ENCODE measurements around the gene SLC25A48.
"Not testable (repeated sequence)": the region's sequence is repeated elsewhere in the genome, so short reads cannot be mapped to it uniquely, and the experiment has no call there.

SLC25A48 gene

DNA sequence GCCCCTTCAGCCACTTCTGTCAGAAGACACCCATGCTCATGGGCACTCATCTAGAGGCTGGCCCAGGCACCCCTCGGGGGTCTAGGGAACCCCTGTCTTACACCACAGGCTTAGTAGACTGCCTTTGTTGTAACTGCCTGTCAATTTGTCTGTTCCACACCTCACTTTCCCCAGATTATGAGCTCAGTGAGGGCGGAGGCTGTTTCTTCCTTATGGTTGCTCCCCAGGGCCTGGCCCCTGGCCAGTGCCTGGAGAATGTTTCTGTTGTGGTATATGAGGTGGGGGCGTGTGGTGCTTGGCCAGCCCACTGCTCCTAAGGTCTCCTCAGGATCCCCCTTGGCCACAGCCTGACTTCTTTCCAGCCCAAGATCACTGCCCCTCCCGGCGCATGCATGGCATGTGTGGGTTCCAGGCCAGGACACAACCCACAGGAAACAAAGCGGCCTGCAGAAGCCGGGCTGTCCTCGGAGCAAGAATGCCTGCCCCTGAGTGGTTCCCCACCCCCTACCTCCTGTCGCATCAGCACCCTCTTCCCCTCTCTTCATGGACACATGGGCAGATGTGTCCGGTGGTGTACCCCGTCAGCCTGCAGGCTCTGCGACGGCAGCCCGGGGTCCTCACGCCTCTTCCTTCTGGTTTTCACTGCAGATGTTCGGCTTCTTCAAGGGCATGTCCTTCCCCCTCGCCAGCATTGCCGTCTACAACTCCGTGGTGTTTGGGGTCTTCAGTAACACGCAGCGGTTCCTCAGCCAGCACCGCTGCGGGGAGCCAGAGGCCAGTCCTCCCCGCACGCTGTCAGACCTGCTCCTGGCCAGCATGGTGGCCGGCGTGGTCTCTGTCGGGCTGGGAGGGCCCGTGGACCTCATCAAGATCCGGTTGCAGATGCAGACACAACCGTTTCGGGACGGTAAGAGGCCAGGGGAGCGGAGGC lies 17.7 kb downstream of the SLC25A48 start:
- H3K27ac ChIP-seq, result no peak overlapping the region
- TF ChIP-seq, protein P1, sequence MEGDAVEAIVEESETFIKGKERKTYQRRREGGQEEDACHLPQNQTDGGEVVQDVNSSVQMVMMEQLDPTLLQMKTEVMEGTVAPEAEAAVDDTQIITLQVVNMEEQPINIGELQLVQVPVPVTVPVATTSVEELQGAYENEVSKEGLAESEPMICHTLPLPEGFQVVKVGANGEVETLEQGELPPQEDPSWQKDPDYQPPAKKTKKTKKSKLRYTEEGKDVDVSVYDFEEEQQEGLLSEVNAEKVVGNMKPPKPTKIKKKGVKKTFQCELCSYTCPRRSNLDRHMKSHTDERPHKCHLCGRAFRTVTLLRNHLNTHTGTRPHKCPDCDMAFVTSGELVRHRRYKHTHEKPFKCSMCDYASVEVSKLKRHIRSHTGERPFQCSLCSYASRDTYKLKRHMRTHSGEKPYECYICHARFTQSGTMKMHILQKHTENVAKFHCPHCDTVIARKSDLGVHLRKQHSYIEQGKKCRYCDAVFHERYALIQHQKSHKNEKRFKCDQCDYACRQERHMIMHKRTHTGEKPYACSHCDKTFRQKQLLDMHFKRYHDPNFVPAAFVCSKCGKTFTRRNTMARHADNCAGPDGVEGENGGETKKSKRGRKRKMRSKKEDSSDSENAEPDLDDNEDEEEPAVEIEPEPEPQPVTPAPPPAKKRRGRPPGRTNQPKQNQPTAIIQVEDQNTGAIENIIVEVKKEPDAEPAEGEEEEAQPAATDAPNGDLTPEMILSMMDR (IDR thresholded peaks at IDR 0.05; ENCODE audit: low read depth, low read length), result no peak
- no peaks in the 10 kb centered on the region for H3K36me3 ChIP-seq
- DNase-seq, result no peak
- peaks cover 66% of the 10 kb centered on the region for H3K27me3 ChIP-seq (ENCODE audit: insufficient read depth, low read depth, severe bottlenecking)
- no peaks in the 10 kb centered on the region for H3K9me3 ChIP-seq (ENCODE audit: severe bottlenecking)
- no peak overlapping the region for H3K4me3 ChIP-seq (ENCODE audit: low read depth, low read length)

DNA sequence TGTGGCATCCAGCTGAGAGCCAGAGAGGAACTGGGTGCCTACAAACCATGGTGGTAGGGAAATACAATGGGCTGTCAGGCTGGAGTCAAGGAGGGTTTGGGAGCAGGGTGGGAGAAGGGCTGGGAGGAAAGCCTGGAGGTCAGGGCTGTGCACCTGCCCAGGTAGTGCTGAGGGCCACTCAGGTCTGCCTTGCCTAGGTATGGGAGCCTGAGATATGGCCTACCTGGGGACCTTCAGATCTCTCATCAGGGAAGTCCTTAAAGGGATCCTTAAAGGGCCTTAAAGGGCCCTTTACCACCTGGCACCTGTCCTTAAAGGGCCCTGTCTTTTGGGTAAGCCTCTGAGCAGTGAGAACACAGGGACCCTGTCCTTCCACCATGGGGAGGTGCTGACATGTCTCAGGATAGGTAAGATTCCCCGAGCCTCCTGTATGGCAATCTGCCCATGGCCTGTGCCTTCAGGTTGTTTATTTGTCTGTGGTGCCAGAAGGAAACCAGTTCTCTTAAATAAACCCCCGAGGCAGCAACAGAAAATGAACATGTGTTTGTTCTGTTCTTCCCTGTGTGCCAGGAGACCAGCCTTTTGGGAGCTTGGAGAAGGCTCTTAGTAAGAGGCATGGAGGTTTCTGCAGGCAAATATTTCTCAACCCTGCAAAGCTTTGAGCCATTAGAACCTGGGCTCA lies 23.3 kb downstream of the SLC25A48 start:
- H3K27me3 ChIP-seq (ENCODE audit: insufficient read depth, low read depth, severe bottlenecking), result peaks cover 45% of the 10 kb centered on the region
- peaks cover 6% of the 10 kb centered on the region for H3K9me3 ChIP-seq (ENCODE audit: severe bottlenecking)
- TF ChIP-seq, protein P1 (IDR thresholded peaks at IDR 0.05; ENCODE audit: low read depth, low read length), result no peak
- H3K36me3 ChIP-seq, result no peaks in the 10 kb centered on the region
- no peak for DNase-seq
- no peak overlapping the region for H3K27ac ChIP-seq
- no peak overlapping the region for H3K4me3 ChIP-seq (ENCODE audit: low read depth, low read length)

DNA sequence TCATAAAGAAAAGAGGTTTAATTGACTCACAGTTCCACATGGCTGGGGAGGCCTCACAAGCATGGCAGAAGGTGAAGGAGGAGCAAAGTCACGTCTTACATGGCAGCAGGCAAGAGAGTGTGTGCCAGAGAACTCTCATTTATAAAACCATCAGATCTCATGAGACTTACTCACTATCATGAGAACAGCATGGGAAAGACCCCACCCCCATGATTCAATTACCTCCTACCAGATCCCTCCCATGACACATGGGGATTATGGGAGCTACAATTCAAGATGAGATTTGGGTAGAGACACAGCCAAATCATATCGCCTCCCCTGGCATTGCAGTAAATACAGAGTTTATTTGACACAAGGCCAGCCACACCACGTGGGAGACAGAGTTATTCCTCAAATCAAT lies 24.7 kb downstream of the SLC25A48 start:
- H3K4me3 ChIP-seq (ENCODE audit: low read depth, low read length); H3K9me3 ChIP-seq (ENCODE audit: severe bottlenecking); H3K27ac ChIP-seq; H3K36me3 ChIP-seq; DNase-seq: not testable (repeated sequence)
- peaks cover 36% of the 10 kb centered on the region for H3K27me3 ChIP-seq (ENCODE audit: insufficient read depth, low read depth, severe bottlenecking)

DNA sequence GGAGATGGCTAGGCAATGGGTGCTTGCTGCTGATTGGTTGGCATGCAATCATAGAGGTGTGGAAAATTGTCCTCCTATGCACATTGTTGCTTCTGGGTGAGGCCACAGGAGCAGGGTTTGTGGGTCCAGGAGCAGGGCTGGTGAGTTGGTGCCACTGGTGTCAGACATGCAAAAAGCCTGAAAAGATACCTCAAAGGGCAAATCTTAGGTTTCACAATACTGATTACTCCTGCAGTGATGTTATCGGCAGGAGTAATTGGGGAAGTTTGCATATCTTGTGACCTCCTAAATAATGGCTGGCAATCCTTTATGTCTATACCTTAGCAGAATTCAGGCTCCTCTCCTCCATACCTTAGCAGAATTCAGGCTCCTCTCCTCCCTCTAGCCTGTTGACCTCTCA lies 25.2 kb downstream of the SLC25A48 start:
- DNase-seq, result no peak
- Histone ChIP-seq H3K4me3 (ENCODE audit: low read depth, low read length) (no peak overlapping the region), H3K36me3 (no peaks in the 10 kb centered on the region), H3K27ac (no peak overlapping the region), H3K27me3 (ENCODE audit: insufficient read depth, low read depth, severe bottlenecking) (peaks cover 41% of the 10 kb centered on the region), H3K9me3 (ENCODE audit: severe bottlenecking) (peaks cover 6% of the 10 kb centered on the region)
- TF ChIP-seq, protein P1 (IDR thresholded peaks at IDR 0.05; ENCODE audit: low read depth, low read length), result no peak

DNA sequence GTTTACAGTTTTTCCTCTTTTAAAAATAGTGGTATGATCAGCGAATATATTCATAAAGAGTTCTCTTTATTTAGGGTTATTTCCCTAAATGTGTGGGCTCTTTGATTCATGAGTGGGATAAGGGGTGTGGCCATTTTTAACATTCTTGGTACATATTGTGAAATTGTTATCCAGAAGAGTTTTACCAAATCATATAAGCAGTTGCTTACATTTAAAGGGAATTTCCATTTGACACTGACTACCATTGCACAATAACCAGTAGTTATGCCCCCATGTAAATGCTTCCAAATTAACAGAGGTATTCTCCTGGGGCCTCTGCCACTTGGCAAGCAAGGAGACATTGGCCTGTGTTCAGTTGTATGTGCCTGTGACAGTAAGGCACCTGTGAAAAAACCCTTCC lies 27.2 kb downstream of the SLC25A48 start:
- H3K9me3 ChIP-seq (ENCODE audit: severe bottlenecking), result peaks cover 6% of the 10 kb centered on the region
- TF ChIP-seq, protein P1 (IDR thresholded peaks at IDR 0.05; ENCODE audit: low read depth, low read length), result no peak
- H3K4me3 ChIP-seq (ENCODE audit: low read depth, low read length), result no peak overlapping the region
- no peak for DNase-seq
- H3K36me3 ChIP-seq, result no peaks in the 10 kb centered on the region
- H3K27ac ChIP-seq, result no peak overlapping the region
- H3K27me3 ChIP-seq (ENCODE audit: insufficient read depth, low read depth, severe bottlenecking), result peaks cover 36% of the 10 kb centered on the region

DNA sequence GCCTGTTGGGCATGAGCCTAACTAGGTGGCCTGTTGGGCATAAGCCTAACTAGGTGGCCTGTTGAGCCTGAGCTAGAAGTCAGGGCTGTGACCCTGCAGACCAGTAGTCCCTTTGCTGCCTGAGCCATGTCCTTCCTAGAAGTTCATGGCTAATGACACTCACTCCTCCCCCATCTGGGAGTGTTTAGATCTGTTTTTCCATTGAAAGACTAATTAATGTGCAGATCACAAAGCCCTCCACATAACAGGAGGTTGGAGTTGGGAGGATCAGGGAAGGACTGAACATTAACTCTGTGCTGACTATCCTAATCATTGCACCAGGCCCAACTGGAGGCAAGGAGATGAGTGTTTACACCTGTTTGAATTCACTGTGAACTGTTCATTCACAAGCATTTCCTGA lies 27.6 kb downstream of the SLC25A48 start:
- TF ChIP-seq, protein P1 (IDR thresholded peaks at IDR 0.05; ENCODE audit: low read depth, low read length), result no peak
- Histone ChIP-seq H3K27ac (no peak overlapping the region), H3K27me3 (ENCODE audit: insufficient read depth, low read depth, severe bottlenecking) (peaks cover 37% of the 10 kb centered on the region), H3K4me3 (ENCODE audit: low read depth, low read length) (no peak overlapping the region), H3K36me3 (no peaks in the 10 kb centered on the region), H3K9me3 (ENCODE audit: severe bottlenecking) (peaks cover 6% of the 10 kb centered on the region)
- no peak for DNase-seq
